ENCODE data around the gene RFPL4A.

RFPL4A gene

GRCh38 chr19:55801416-55801815 is 42.5 kb downstream of the RFPL4A start:
- H3K27ac ChIP-seq = no peak overlapping the region

GRCh38 chr19:55802281-55802680 is 43.4 kb downstream of the RFPL4A start:
- no peak overlapping the region for H3K27ac ChIP-seq
- no peak overlapping the region for H3K4me3 ChIP-seq

More at GRCh38 chr19:55801416-55801815, 42.5 kb downstream of the RFPL4A start:
- no peak overlapping the region for H3K4me3 ChIP-seq

- Histone ChIP-seq H3K4me3 (no peak overlapping the region), H3K27ac (no peak overlapping the region)
Measured at GRCh38 chr19:55809381-55810058, 50.6 kb downstream of the RFPL4A start.

GRCh38 chr19:55811340-55811739 is 52.4 kb downstream of the RFPL4A start:
- H3K4me3 ChIP-seq = no peak overlapping the region
- no peak overlapping the region for H3K27ac ChIP-seq

- H3K4me3 ChIP-seq = no peak overlapping the region
- no peak overlapping the region for H3K27ac ChIP-seq
Measured at GRCh38 chr19:55812449-55812848, 53.6 kb downstream of the RFPL4A start.
